ENCODE measurements around the gene TPBG. TPM values are rescaled to one million over a fixed set of nuclear protein-coding genes. Genes with fewer than 3 reads are reported as not detected.
"Not testable (repeated sequence)": the region's sequence is repeated elsewhere in the genome, so short reads cannot be mapped to it uniquely, and the experiment has no call there.

The TPBG gene
- total RNA-seq, 1 donor from 2014 or later = 23.8 TPM

GRCh38 chr6:82385102-82385501 is 21.5 kb downstream of the TPBG start:
- no peaks in the 10 kb centered on the region for H3K4me1 ChIP-seq
- TF ChIP-seq POLR2A (IDR thresholded peaks at IDR 0.05) = no peak
- TF ChIP-seq POLR2AphosphoS5 (IDR thresholded peaks at IDR 0.05; ENCODE audit: insufficient read depth in 1 of 2, low read depth in 1 of 2) = no peak
- no peak for TF ChIP-seq CTCF (IDR thresholded peaks at IDR 0.05)
- no peaks in the 10 kb centered on the region for H3K27me3 ChIP-seq
- no peaks in the 10 kb centered on the region for H3K9me3 ChIP-seq
- no peak for DNase-seq (ENCODE audit: extremely low spot score in 2 of 2)
- H3K36me3 ChIP-seq = no peaks in the 10 kb centered on the region
- no peak overlapping the region for H3K27ac ChIP-seq
- no peak overlapping the region for H3K4me3 ChIP-seq
- intact Hi-C loops (cut with DNase I) = no loop called here

GRCh38 chr6:82385546-82385945 is 21.9 kb downstream of the TPBG start:
- H3K4me3 ChIP-seq = no peak overlapping the region
- no peaks in the 10 kb centered on the region for H3K4me1 ChIP-seq
- H3K36me3 ChIP-seq = no peaks in the 10 kb centered on the region
- no peaks in the 10 kb centered on the region for H3K9me3 ChIP-seq
- H3K27me3 ChIP-seq = no peaks in the 10 kb centered on the region
- TF ChIP-seq POLR2A (IDR thresholded peaks at IDR 0.05) (no peak), CTCF (IDR thresholded peaks at IDR 0.05) (no peak), POLR2AphosphoS5 (IDR thresholded peaks at IDR 0.05; ENCODE audit: insufficient read depth in 1 of 2, low read depth in 1 of 2) (no peak)
- H3K27ac ChIP-seq = no peak overlapping the region
- DNase-seq (ENCODE audit: extremely low spot score in 2 of 2) = no peak
- intact Hi-C loops (cut with DNase I) = no loop called here

GRCh38 chr6:82385961-82386360 is 22.3 kb downstream of the TPBG start:
- no peak overlapping the region for H3K27ac ChIP-seq
- H3K36me3 ChIP-seq = no peaks in the 10 kb centered on the region
- no peaks in the 10 kb centered on the region for H3K27me3 ChIP-seq
- H3K9me3 ChIP-seq = no peaks in the 10 kb centered on the region
- no peak for TF ChIP-seq CTCF (IDR thresholded peaks at IDR 0.05)
- TF ChIP-seq POLR2AphosphoS5 (IDR thresholded peaks at IDR 0.05; ENCODE audit: insufficient read depth in 1 of 2, low read depth in 1 of 2) = no peak
- TF ChIP-seq POLR2A (IDR thresholded peaks at IDR 0.05) = no peak
- intact Hi-C loops (cut with DNase I) = no loop called here
- H3K4me3 ChIP-seq = no peak overlapping the region
- DNase-seq (ENCODE audit: extremely low spot score in 2 of 2) = no peak
- H3K4me1 ChIP-seq = no peaks in the 10 kb centered on the region

GRCh38 chr6:82394770-82395169 is 31.2 kb downstream of the TPBG start:
- H3K36me3 ChIP-seq; intact Hi-C loops (cut with DNase I); H3K9me3 ChIP-seq; H3K27me3 ChIP-seq; H3K27ac ChIP-seq; H3K4me3 ChIP-seq; DNase-seq (ENCODE audit: extremely low spot score in 2 of 2): not testable (repeated sequence)
- peaks cover 15% of the 10 kb centered on the region for H3K4me1 ChIP-seq

- Histone ChIP-seq H3K9me3 (no peaks in the 10 kb centered on the region), H3K4me3 (no peak overlapping the region), H3K27ac (no peak overlapping the region), H3K36me3 (no peaks in the 10 kb centered on the region), H3K4me1 (peaks cover 15% of the 10 kb centered on the region), H3K27me3 (no peaks in the 10 kb centered on the region)
- TF ChIP-seq POLR2A (IDR thresholded peaks at IDR 0.05) = no peak
- TF ChIP-seq CTCF (IDR thresholded peaks at IDR 0.05) = no peak
- TF ChIP-seq POLR2AphosphoS5 (IDR thresholded peaks at IDR 0.05; ENCODE audit: insufficient read depth in 1 of 2, low read depth in 1 of 2) = no peak
- no peak for DNase-seq (ENCODE audit: extremely low spot score in 2 of 2)
- intact Hi-C loops (cut with DNase I) = no loop called here
Measured at GRCh38 chr6:82396964-82397751, 33.5 kb downstream of the TPBG start.

All from vagina (tissue), 2 donors.